Thoracic aorta endothelial cell (primary cell): Measurements from ENCODE around the gene SPATA31A7. TPM values are rescaled to one million over a fixed set of nuclear protein-coding genes. Genes with fewer than 3 reads are reported as not detected.

Source experiments
- small RNA-seq: library from RNA; depleted of rRNA; stranded (forward); fragments of <200 nt; gene quantifications from one replicate; pipeline ENCODE3, GENCODE V24; 2012
- total RNA-seq: library from RNA; depleted of rRNA; stranded (reverse); fragments of >200 nt; gene quantifications from 2 replicates; pipeline ENCODE4 v1.2.3, GENCODE V29; 2012

The SPATA31A7 gene
- total RNA-seq, result not detected in 2 replicates

DNA sequence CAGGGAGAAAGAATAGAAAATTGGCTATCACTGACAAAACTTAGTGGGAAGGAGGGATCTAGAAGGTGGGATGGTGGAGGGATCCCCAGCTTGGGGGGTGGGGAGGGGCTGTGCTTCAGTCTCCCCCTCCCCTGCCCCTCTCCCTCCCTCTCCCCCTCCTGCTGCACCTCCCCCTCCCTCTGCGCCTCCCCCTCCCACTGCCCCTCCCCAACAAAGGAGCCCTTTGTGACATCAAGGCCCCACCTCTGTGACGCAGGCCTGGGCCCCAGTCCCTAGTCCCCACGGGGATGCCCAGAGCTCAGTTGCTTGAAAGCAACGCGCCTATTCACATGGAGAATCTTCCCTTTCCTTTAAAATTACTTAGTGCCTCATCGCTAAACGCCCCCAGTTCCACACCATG is at the start of gene SPATA31A7:
Gene SPATA31A7, plus strand, starts transcription at position 301 of the 400 bp plus-strand sequence. Its CDS starts 29 bp downstream, at position 330.

Small RNAs within 50 kb of the gene (small RNA-seq; reads per million reads assigned to genes)
- not detected for gene BX005040.2
